ENCODE results near the gene LIN52.

The LIN52 gene

GRCh38 chr14:74084277-74085046 is at the start of gene LIN52, which contains the start of gene ALDH6A1:
LIN52 (plus strand) TSS chr14:74084956; CDS start chr14:74084975, 19 bp downstream.
ALDH6A1 (minus strand) TSS chr14:74084453; CDS start chr14:74084394, 59 bp downstream.
- no peak for TF ChIP-seq CTCF (conservative IDR thresholded peaks at IDR 0.05; ENCODE audit: control insufficient read depth, insufficient read depth, low read depth, low read length)
- peak; percentile 100 for DNase-seq (ENCODE audit: low read depth)

GRCh38 chr14:74035556-74035955 is 49.2 kb upstream of the LIN52 start:
- peak; percentile 77 for DNase-seq (ENCODE audit: low read depth)
- no peak overlapping the region for H3K4me3 ChIP-seq (ENCODE audit: control insufficient read depth, low read depth, low read length)
- TF ChIP-seq CTCF (conservative IDR thresholded peaks at IDR 0.05; ENCODE audit: control insufficient read depth, insufficient read depth, low read depth, low read length) = no peak

More at GRCh38 chr14:74084277-74085046, at the start of gene LIN52, which contains the start of gene ALDH6A1:
- H3K4me3 ChIP-seq (ENCODE audit: control insufficient read depth, low read depth, low read length) = peak within 1 kb of the TSS; percentile 92

- peak; percentile 58 for TF ChIP-seq CTCF (conservative IDR thresholded peaks at IDR 0.05; ENCODE audit: control insufficient read depth, insufficient read depth, low read depth, low read length)
- H3K4me3 ChIP-seq (ENCODE audit: control insufficient read depth, low read depth, low read length) = no peak overlapping the region
- DNase-seq (ENCODE audit: low read depth) = peak; percentile 66
Observed at GRCh38 chr14:74038020-74038859, 46.5 kb upstream of the LIN52 start.

GRCh38 chr14:74042296-74042695 is 42.5 kb upstream of the LIN52 start:
- no peak for DNase-seq (ENCODE audit: low read depth)
- no peak overlapping the region for H3K4me3 ChIP-seq (ENCODE audit: control insufficient read depth, low read depth, low read length)
- no peak for TF ChIP-seq CTCF (conservative IDR thresholded peaks at IDR 0.05; ENCODE audit: control insufficient read depth, insufficient read depth, low read depth, low read length)

GRCh38 chr14:74045522-74045921 is 39.2 kb upstream of the LIN52 start:
- DNase-seq (ENCODE audit: low read depth) = no peak
- TF ChIP-seq CTCF (conservative IDR thresholded peaks at IDR 0.05; ENCODE audit: control insufficient read depth, insufficient read depth, low read depth, low read length) = no peak
- H3K4me3 ChIP-seq (ENCODE audit: control insufficient read depth, low read depth, low read length) = no peak overlapping the region

GRCh38 chr14:74048281-74048680 is 36.5 kb upstream of the LIN52 start:
- TF ChIP-seq CTCF (conservative IDR thresholded peaks at IDR 0.05; ENCODE audit: control insufficient read depth, insufficient read depth, low read depth, low read length) = no peak
- no peak overlapping the region for H3K4me3 ChIP-seq (ENCODE audit: control insufficient read depth, low read depth, low read length)
- no peak for DNase-seq (ENCODE audit: low read depth)
